ENCODE measurements around the gene CDC27. TPM values are rescaled to one million over a fixed set of nuclear protein-coding genes. Genes with fewer than 3 reads are reported as not detected.

The CDC27 gene
- total RNA-seq, 6 experiments from 2014 or later, result 27.5 to 50.4 (median 32.9) TPM

DNA sequence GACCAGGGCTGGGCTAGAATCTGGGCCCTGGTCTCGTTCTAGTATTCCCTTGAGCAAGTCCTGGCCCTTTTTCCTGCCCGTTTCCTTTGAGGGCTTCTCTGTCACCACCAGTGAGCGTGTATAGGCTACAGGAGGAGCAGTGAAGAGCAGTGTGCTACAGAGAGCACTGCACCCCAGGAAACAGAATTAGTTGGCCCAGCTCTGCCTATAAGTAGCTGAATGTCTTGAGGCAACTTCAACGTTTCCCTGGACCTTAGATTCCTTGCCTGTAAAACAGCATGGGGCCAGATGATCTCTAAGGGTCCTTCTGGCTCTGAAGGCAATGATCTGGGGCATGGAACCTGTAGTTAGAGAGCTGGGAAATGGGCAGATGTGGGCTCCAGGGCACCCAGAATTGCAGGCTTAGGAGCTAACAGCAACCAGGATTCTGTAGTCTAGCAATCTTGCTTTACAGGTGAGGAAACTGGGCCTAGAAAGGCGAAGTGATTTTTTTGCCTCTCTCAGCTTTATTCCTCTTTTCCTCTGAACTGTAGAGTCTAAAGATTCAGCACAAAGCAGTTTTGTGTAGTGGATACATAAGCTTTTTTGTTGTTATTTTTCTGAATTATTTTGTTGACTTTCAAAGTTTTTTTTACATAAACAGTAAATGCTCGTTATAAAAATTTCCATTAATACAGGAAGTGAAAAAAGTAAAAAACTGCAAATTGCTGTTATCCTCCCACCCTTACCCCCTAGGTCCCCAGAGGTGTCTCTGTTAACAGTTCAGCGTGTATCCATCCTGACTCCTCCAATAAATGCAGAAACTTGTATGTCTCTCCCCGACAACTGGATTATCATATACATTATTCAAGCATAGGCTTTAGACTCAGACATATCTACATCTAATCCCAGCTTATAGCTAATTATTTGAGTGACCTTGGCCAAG is 18.3 kb upstream of the CDC27 start:
- intact Hi-C loops (cut with DNase I), result no loop called here
- no peak for DNase-seq
- 82% methylated on average over 4 of the region's 8 CpGs for WGBS (ENCODE audit: insufficient coverage, low coverage, low lambda C conversion rate, missing lambda C conversion rate)
- H3K4me1 ChIP-seq, result no peaks in the 10 kb centered on the region
- no peaks in the 10 kb centered on the region for H3K27me3 ChIP-seq
- no peak overlapping the region for H3K4me3 ChIP-seq
- no peaks in the 10 kb centered on the region for H3K9me3 ChIP-seq
- TF ChIP-seq, protein P1, sequence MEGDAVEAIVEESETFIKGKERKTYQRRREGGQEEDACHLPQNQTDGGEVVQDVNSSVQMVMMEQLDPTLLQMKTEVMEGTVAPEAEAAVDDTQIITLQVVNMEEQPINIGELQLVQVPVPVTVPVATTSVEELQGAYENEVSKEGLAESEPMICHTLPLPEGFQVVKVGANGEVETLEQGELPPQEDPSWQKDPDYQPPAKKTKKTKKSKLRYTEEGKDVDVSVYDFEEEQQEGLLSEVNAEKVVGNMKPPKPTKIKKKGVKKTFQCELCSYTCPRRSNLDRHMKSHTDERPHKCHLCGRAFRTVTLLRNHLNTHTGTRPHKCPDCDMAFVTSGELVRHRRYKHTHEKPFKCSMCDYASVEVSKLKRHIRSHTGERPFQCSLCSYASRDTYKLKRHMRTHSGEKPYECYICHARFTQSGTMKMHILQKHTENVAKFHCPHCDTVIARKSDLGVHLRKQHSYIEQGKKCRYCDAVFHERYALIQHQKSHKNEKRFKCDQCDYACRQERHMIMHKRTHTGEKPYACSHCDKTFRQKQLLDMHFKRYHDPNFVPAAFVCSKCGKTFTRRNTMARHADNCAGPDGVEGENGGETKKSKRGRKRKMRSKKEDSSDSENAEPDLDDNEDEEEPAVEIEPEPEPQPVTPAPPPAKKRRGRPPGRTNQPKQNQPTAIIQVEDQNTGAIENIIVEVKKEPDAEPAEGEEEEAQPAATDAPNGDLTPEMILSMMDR (IDR thresholded peaks at IDR 0.05), result no peak
- no peak for TF ChIP-seq POLR2A (IDR thresholded peaks at IDR 0.05)
- no peak for ATAC-seq
- H3K27ac ChIP-seq, result no peak overlapping the region
- H3K36me3 ChIP-seq, result no peaks in the 10 kb centered on the region

DNA sequence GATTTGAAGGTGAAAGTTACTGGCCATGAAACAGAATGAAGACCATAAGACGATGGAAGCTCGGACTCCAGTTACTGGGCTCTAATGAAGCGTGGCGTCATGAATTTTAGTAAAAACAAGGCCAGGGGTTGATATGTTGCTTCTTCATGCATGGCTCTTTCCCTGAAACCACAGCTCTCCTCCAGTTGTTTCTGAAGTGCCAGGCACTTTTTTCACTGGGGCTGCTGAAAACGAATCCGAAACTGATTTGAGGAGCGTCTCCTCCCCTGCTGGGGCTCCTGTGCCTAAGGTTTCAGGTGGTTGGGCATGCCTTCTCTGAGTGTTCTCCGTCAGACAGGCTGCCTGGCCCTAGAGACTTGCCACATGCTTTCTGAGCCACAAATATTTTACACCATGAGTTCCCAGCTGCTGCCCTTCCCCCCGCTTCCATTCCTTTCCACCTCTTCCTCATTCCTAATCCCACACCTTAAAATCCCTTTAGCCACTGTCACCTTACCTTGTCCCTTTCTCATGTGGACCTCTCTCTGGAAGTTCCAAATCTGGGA is 16.4 kb upstream of the CDC27 start:
- DNase-seq (no peak), ATAC-seq (peak; percentile 69 to 78 (median 75))
- no peak for TF ChIP-seq POLR2A (IDR thresholded peaks at IDR 0.05)
- TF ChIP-seq, protein P1 (IDR thresholded peaks at IDR 0.05), result no peak
- intact Hi-C loops (cut with DNase I), result no loop called here
- H3K4me3 ChIP-seq, result no peak overlapping the region
- H3K9me3 ChIP-seq, result no peaks in the 10 kb centered on the region
- no peaks in the 10 kb centered on the region for H3K27me3 ChIP-seq
- peak overlapping the region in 2 of 3 donors; percentile 16 to 34 for H3K27ac ChIP-seq
- no peaks in the 10 kb centered on the region for H3K36me3 ChIP-seq
- H3K4me1 ChIP-seq, result no peaks in the 10 kb centered on the region
- 53% methylated on average over 7 of the region's 9 CpGs for WGBS (ENCODE audit: insufficient coverage, low coverage, low lambda C conversion rate, missing lambda C conversion rate)

DNA sequence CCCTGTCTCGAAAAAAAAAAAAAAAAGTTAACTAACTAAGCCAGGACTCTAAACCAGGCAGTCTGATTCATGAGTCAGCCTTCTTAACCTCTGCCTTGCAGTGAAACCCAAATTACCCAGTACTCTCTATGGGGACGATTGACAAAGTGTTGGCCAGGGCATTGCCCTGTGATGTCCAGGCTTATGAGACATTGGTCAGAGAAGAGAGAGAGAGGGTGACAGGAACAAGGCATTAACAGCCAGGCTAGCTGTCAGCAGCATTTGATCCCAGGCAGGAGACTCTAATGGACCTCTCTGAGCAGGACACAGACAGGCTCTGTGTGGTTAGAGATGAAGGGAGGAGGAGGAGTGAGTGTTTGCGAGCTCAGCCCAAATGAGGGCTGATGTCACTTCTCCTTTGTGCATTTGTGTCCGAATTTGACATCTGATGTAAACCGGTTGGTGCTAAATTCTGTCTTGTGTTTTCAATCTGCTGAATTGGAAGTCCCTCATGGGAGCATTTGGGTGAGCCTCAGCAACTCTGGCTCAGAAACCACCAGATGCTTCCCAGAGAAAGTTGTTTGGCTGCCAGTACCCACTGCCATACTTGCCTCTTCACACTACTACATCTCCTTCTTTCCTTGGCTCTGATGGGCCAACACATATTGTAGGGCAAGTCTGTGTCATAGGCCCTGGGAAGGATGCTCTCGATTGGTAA is 15.8 kb upstream of the CDC27 start:
- 69% methylated on average over 4 of the region's 6 CpGs for WGBS (ENCODE audit: insufficient coverage, low coverage, low lambda C conversion rate, missing lambda C conversion rate)
- H3K27ac ChIP-seq, result peak overlapping the region in 2 of 3 donors; percentile 16 to 34
- no peak overlapping the region for H3K4me3 ChIP-seq

DNA sequence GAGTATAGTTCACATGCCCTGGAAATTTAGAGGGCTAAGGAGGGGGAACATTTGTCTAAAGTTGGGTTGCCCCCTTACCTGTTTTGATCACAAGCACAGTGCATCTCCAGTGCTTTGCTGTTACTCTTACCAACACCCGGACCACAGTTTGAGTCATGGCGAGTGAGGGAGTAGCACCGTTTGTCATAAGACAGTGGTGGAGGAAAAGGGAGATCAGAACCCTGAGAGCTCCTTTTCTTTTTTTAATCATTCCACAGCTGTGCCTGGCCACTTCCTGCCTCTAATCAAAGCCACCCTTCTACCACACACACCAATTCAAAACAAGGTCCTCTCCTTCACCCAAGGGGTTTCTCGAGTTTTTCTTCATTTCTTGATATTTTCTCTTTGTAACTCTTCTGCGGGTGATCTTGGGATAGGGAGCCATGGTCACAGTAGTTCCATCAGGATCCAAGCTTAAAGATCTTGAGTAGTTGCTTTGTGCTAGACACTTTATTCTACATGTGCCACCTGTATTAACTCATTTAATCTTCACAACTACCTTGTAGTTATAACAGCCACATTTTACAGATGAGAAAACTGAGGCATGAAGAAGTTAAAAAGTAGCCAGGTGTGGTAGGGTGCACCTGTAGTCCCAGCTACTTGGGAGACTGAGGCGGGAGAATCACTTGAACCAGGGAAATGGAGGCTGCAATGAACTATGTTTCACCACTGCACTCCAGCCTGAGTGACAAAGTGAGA is 15.1 kb upstream of the CDC27 start:
- H3K36me3 ChIP-seq, result no peaks in the 10 kb centered on the region
- no peak overlapping the region for H3K27ac ChIP-seq
- 65% methylated on average over 5 of the region's 6 CpGs for WGBS (ENCODE audit: insufficient coverage, low coverage, low lambda C conversion rate, missing lambda C conversion rate)
- ATAC-seq (no peak), DNase-seq (no peak)
- no peaks in the 10 kb centered on the region for H3K4me1 ChIP-seq
- H3K9me3 ChIP-seq, result no peaks in the 10 kb centered on the region
- TF ChIP-seq, protein P1 (IDR thresholded peaks at IDR 0.05), result no peak
- TF ChIP-seq POLR2A (IDR thresholded peaks at IDR 0.05), result no peak
- H3K4me3 ChIP-seq, result no peak overlapping the region
- no peaks in the 10 kb centered on the region for H3K27me3 ChIP-seq
- intact Hi-C loops (cut with DNase I), result no loop called here

More for the DNA sequence above, 15.8 kb upstream of the CDC27 start:
- H3K4me1 ChIP-seq, result no peaks in the 10 kb centered on the region
- H3K9me3 ChIP-seq, result no peaks in the 10 kb centered on the region
- H3K36me3 ChIP-seq, result no peaks in the 10 kb centered on the region
- no peaks in the 10 kb centered on the region for H3K27me3 ChIP-seq
- intact Hi-C loops (cut with DNase I), result no loop called here
- peak; percentile 50 to 65 (median 60) for ATAC-seq
- no peak for DNase-seq
- TF ChIP-seq, protein P1 (IDR thresholded peaks at IDR 0.05), result no peak
- no peak for TF ChIP-seq POLR2A (IDR thresholded peaks at IDR 0.05)

Measured in right lobe of liver (tissue), 6 donors.